Rectal smooth muscle tissue (tissue), 1 donor: ENCODE results near the gene THAP4.
A peak's percentile ranks its signal among the peaks of the same experiment; 100 is the strongest.
"Not testable (repeated sequence)": the region's sequence is repeated elsewhere in the genome, so short reads cannot be mapped to it uniquely, and the experiment has no call there.

Experiments used
- H3K27ac ChIP-seq: one replicate; pipeline ENCODE4 v1.7.0; 2013; ENCODE audit warnings: low read depth, low read length, inconsistent platforms
- H3K27me3 ChIP-seq: one replicate; pipeline ENCODE4 v1.7.0; 2013; ENCODE audit warnings: low read length; ENCODE audit not compliant: control insufficient read depth, insufficient read depth
- H3K36me3 ChIP-seq: one replicate; pipeline ENCODE4 v1.7.0; 2013; ENCODE audit warnings: low read length; ENCODE audit not compliant: control insufficient read depth, insufficient read depth
- H3K4me1 ChIP-seq: one replicate; pipeline ENCODE4 v1.7.0; 2013; ENCODE audit warnings: low read length; ENCODE audit not compliant: control insufficient read depth, insufficient read depth
- H3K4me3 ChIP-seq: one replicate; pipeline ENCODE4 v1.7.0; 2013; ENCODE audit warnings: low read length
- H3K9ac ChIP-seq: one replicate; pipeline ENCODE4 v1.7.0; 2013; ENCODE audit warnings: low read length

THAP4 gene

GRCh38 chr2:241593271-241593670 lies 43.7 kb downstream of the THAP4 start:
- H3K9ac ChIP-seq: no peak overlapping the region
- H3K4me3 ChIP-seq: no peak overlapping the region
- no peak overlapping the region for H3K27ac ChIP-seq
- H3K27me3 ChIP-seq: no peaks in the 10 kb centered on the region
- peaks cover 27% of the 10 kb centered on the region for H3K36me3 ChIP-seq
- H3K4me1 ChIP-seq: no peaks in the 10 kb centered on the region

- H3K4me3 ChIP-seq: no peak overlapping the region
- no peaks in the 10 kb centered on the region for H3K4me1 ChIP-seq
- H3K27ac ChIP-seq: no peak overlapping the region
- H3K36me3 ChIP-seq: peaks cover 25% of the 10 kb centered on the region
- no peak overlapping the region for H3K9ac ChIP-seq
- H3K27me3 ChIP-seq: no peaks in the 10 kb centered on the region
Measured at GRCh38 chr2:241592126-241592845, 44.7 kb downstream of the THAP4 start.

- not testable (repeated sequence) for H3K4me3 ChIP-seq, H3K4me1 ChIP-seq, H3K9ac ChIP-seq, H3K27me3 ChIP-seq, H3K27ac ChIP-seq
- peaks cover 26% of the 10 kb centered on the region for H3K36me3 ChIP-seq
Measured at GRCh38 chr2:241590496-241591455, 46.2 kb downstream of the THAP4 start.

- H3K36me3 ChIP-seq: peaks cover 29% of the 10 kb centered on the region
Measured at GRCh38 chr2:241589863-241590262, 47.1 kb downstream of the THAP4 start.

GRCh38 chr2:241586564-241587264 lies 50.2 kb downstream of the THAP4 start:
- Histone ChIP-seq H3K27me3 (no peaks in the 10 kb centered on the region), H3K4me1 (no peaks in the 10 kb centered on the region), H3K9ac (no peak overlapping the region), H3K36me3 (peaks cover 19% of the 10 kb centered on the region), H3K27ac (no peak overlapping the region), H3K4me3 (no peak overlapping the region)

More at GRCh38 chr2:241589863-241590262, 47.1 kb downstream of the THAP4 start:
- H3K27ac ChIP-seq, H3K27me3 ChIP-seq, H3K4me3 ChIP-seq, H3K4me1 ChIP-seq, H3K9ac ChIP-seq: not testable (repeated sequence)

- Histone ChIP-seq H3K4me1 (no peaks in the 10 kb centered on the region), H3K36me3 (peaks cover 14% of the 10 kb centered on the region), H3K27ac (no peak overlapping the region), H3K27me3 (no peaks in the 10 kb centered on the region), H3K4me3 (no peak overlapping the region), H3K9ac (no peak overlapping the region)
Measured at GRCh38 chr2:241584436-241584835, 52.5 kb downstream of the THAP4 start.

- Histone ChIP-seq H3K4me1 (no peaks in the 10 kb centered on the region), H3K36me3 (peaks cover 14% of the 10 kb centered on the region), H3K27me3 (no peaks in the 10 kb centered on the region), H3K4me3 (no peak overlapping the region), H3K27ac (no peak overlapping the region), H3K9ac (no peak overlapping the region)
Measured at GRCh38 chr2:241582806-241583205, 54.2 kb downstream of the THAP4 start.

- Histone ChIP-seq H3K4me1 (no peaks in the 10 kb centered on the region), H3K27ac (no peak overlapping the region), H3K9ac (no peak overlapping the region), H3K36me3 (peaks cover 13% of the 10 kb centered on the region), H3K27me3 (no peaks in the 10 kb centered on the region), H3K4me3 (no peak overlapping the region)
Measured at GRCh38 chr2:241582328-241582727, 54.6 kb downstream of the THAP4 start.

GRCh38 chr2:241579281-241579680 lies 57.7 kb downstream of the THAP4 start:
- H3K36me3 ChIP-seq: peaks cover under 1% of the 10 kb centered on the region

GRCh38 chr2:241577413-241578122 lies 59.4 kb downstream of the THAP4 start:
- Histone ChIP-seq H3K9ac (no peak overlapping the region), H3K4me1 (no peaks in the 10 kb centered on the region), H3K4me3 (no peak overlapping the region), H3K27ac (no peak overlapping the region), H3K36me3 (peaks cover 5% of the 10 kb centered on the region), H3K27me3 (no peaks in the 10 kb centered on the region)

More at GRCh38 chr2:241579281-241579680, 57.7 kb downstream of the THAP4 start:
- Histone ChIP-seq H3K9ac (no peak overlapping the region), H3K27ac (no peak overlapping the region), H3K4me3 (no peak overlapping the region), H3K27me3 (no peaks in the 10 kb centered on the region), H3K4me1 (no peaks in the 10 kb centered on the region)

GRCh38 chr2:241576293-241576654 lies 60.7 kb downstream of the THAP4 start:
- Histone ChIP-seq H3K9ac (no peak overlapping the region), H3K4me1 (no peaks in the 10 kb centered on the region)

More at GRCh38 chr2:241576293-241576654, 60.7 kb downstream of the THAP4 start:
- Histone ChIP-seq H3K27me3 (no peaks in the 10 kb centered on the region), H3K36me3 (peaks cover 6% of the 10 kb centered on the region), H3K4me3 (no peak overlapping the region), H3K27ac (peak overlapping the region; percentile 19)
